Neural cell (in vitro differentiated cells): ENCODE results near the gene PARP9. TPM values are rescaled to one million over a fixed set of nuclear protein-coding genes. Genes with fewer than 3 reads are reported as not detected.

Source experiments
- H2AFZ ChIP-seq: fragments of 200-600, 300-800 bp; sonication (generic), shearing (Covaris generic); 2 replicates; pipeline ENCODE4 v1.6.0; 2014; ENCODE audit warnings: low read depth, mild to moderate bottlenecking, antibody characterized with exemption, low read length, moderate library complexity
- H3F3A ChIP-seq: fragments of 200-600 bp; shearing (Covaris generic); 2 replicates; pipeline ENCODE4 v1.6.1; 2016; ENCODE audit warnings: mild to moderate bottlenecking, moderate library complexity, mixed read lengths, antibody characterized with exemption, low read length; ENCODE audit not compliant: insufficient read depth, poor library complexity, severe bottlenecking
- H3K27ac ChIP-seq: fragments of 200-600, 300-800 bp; sonication (generic), shearing (Covaris generic); 2 replicates; pipeline ENCODE4 v1.5.1; 2014; ENCODE audit warnings: mild to moderate bottlenecking, low read length, moderate library complexity
- H3K27me3 ChIP-seq: fragments of 300-800, 200-600 bp; sonication (generic), shearing (Covaris generic); 2 replicates; pipeline ENCODE4 v1.6.0; 2014; ENCODE audit warnings: mild to moderate bottlenecking, low read depth, low read length, moderate library complexity; ENCODE audit not compliant: insufficient read depth
- H3K36me3 ChIP-seq: fragments of 300-800, 200-600 bp; sonication (generic), shearing (Covaris generic); 2 replicates; pipeline ENCODE4 v1.5.1; 2014; ENCODE audit warnings: mild to moderate bottlenecking, antibody characterized with exemption, low read length, moderate library complexity; ENCODE audit not compliant: insufficient read depth
- H3K4me2 ChIP-seq: fragments of 300-800, 200-600 bp; sonication (generic), shearing (Covaris generic); 2 replicates; pipeline ENCODE4 v1.6.0; 2014; ENCODE audit warnings: mild to moderate bottlenecking, low read length
- H3K4me3 ChIP-seq: fragments of 300-800, 200-600 bp; sonication (generic), shearing (Covaris generic); 2 replicates; pipeline ENCODE4 v1.5.1; 2014; ENCODE audit warnings: mild to moderate bottlenecking, low read length, moderate library complexity
- H3K79me2 ChIP-seq: fragments of 200-600 bp; shearing (Covaris generic); replicated peaks from 2 replicates; pipeline ENCODE4 v1.6.0; 2014; ENCODE audit warnings: mild to moderate bottlenecking, low read length, moderate library complexity; ENCODE audit not compliant: insufficient read depth
- H3K9ac ChIP-seq: fragments of 300-800, 200-600 bp; sonication (generic), shearing (Covaris generic); 2 replicates; pipeline ENCODE4 v1.6.1; 2016; ENCODE audit warnings: mild to moderate bottlenecking, low read length, mixed read lengths
- H3K9me2 ChIP-seq: fragments of 200-600 bp; shearing (Covaris generic); 2 replicates; pipeline ENCODE4 v1.6.1; 2016; ENCODE audit warnings: mild to moderate bottlenecking, low read length, mixed read lengths; ENCODE audit not compliant: insufficient read depth
- H3K9me3 ChIP-seq: fragments of 200-600, 300-800 bp; sonication (generic), shearing (Covaris generic); 2 replicates; pipeline ENCODE4 v1.6.1; 2016; ENCODE audit warnings: mild to moderate bottlenecking, mixed run types, low read length, moderate library complexity, mixed read lengths
- H4K20me1 ChIP-seq: fragments of 200-600 bp; shearing (Covaris generic); 2 replicates; pipeline ENCODE4 v1.6.1; 2016; ENCODE audit warnings: mild to moderate bottlenecking, mixed run types; ENCODE audit not compliant: insufficient read depth
- CTCF ChIP-seq: fragments of 450-650 bp; IDR thresholded peaks from 2 replicates; pipeline ENCODE4 v1.5.1; 2014; ENCODE audit warnings: antibody characterized with exemption, mild to moderate bottlenecking, moderate library complexity; ENCODE audit not compliant: poor library complexity, severe bottlenecking
- EP300 ChIP-seq: fragments of 450-650 bp; conservative IDR thresholded peaks from 2 replicates; pipeline ENCODE4 v1.6.1; 2014; ENCODE audit warnings: antibody characterized with exemption, mild to moderate bottlenecking, moderate library complexity; ENCODE audit not compliant: poor library complexity, severe bottlenecking
- EZH2 ChIP-seq: fragments of 200-600, 300-800 bp; shearing (Covaris generic), sonication (generic); IDR thresholded peaks from 2 replicates; pipeline ENCODE4 v1.6.1; 2014; ENCODE audit warnings: antibody characterized with exemption, low read length, borderline replicate concordance, mild to moderate bottlenecking; ENCODE audit not compliant: insufficient read depth, poor library complexity, severe bottlenecking
- MXI1 ChIP-seq: fragments of 450-650 bp; conservative IDR thresholded peaks from 2 replicates; pipeline ENCODE4 v1.6.1; 2014; ENCODE audit warnings: antibody characterized with exemption, mild to moderate bottlenecking; ENCODE audit not compliant: poor library complexity, severe bottlenecking
- POLR2AphosphoS5 ChIP-seq: IDR thresholded peaks from 2 replicates; pipeline ENCODE4 v1.6.1; 2012
- RAD21 ChIP-seq: fragments of 450-650 bp; conservative IDR thresholded peaks from 2 replicates; pipeline ENCODE4 v1.6.1; 2014; ENCODE audit warnings: antibody characterized with exemption, mild to moderate bottlenecking, moderate library complexity
- REST ChIP-seq: IDR thresholded peaks from 2 replicates; pipeline ENCODE4 v1.6.1; 2012; ENCODE audit warnings: borderline replicate concordance
- SMC3 ChIP-seq: fragments of 450-650 bp; conservative IDR thresholded peaks from 2 replicates; pipeline ENCODE4 v1.6.1; 2014; ENCODE audit warnings: antibody characterized with exemption, mild to moderate bottlenecking, moderate library complexity; ENCODE audit not compliant: poor library complexity
- TAF1 ChIP-seq: IDR thresholded peaks from 2 replicates; pipeline ENCODE4 v1.6.1; 2012; ENCODE audit warnings: low read depth
- polyA plus RNA-seq: library from polyadenylated mRNA; depleted of rRNA; stranded (reverse); fragments of >200 nt; gene quantifications from 2 replicates; pipeline ENCODE4 v1.2.3, GENCODE V29; 2014

PARP9 gene
- polyA plus RNA-seq, 1 donor from 2014 or later: not detected

GRCh38 chr3:122609798-122610559 is 45.9 kb upstream of the PARP9 start:
- H3K4me2 ChIP-seq: no peak overlapping the region
- no peak for TF ChIP-seq POLR2AphosphoS5
- no peak for TF ChIP-seq EZH2
- TF ChIP-seq REST: no peak
- no peak for TF ChIP-seq CTCF
- no peaks in the 10 kb centered on the region for H3K9me3 ChIP-seq
- no peaks in the 10 kb centered on the region for H3K9me2 ChIP-seq
- no peaks in the 10 kb centered on the region for H3K79me2 ChIP-seq
- no peaks in the 10 kb centered on the region for H3F3A ChIP-seq
- H3K4me3 ChIP-seq: no peak overlapping the region
- no peak overlapping the region for H3K9ac ChIP-seq
- H3K27ac ChIP-seq: no peak overlapping the region
- H4K20me1 ChIP-seq: no peaks in the 10 kb centered on the region
- no peak overlapping the region for H2AFZ ChIP-seq
- H3K27me3 ChIP-seq: no peaks in the 10 kb centered on the region
- H3K36me3 ChIP-seq: no peaks in the 10 kb centered on the region

GRCh38 chr3:122608916-122609315 is 44.8 kb upstream of the PARP9 start:
- no peaks in the 10 kb centered on the region for H4K20me1 ChIP-seq
- no peak overlapping the region for H2AFZ ChIP-seq
- H3K4me3 ChIP-seq: no peak overlapping the region
- no peak overlapping the region for H3K27ac ChIP-seq
- H3K9me2 ChIP-seq: no peaks in the 10 kb centered on the region
- no peaks in the 10 kb centered on the region for H3K9me3 ChIP-seq
- no peak overlapping the region for H3K4me2 ChIP-seq
- no peaks in the 10 kb centered on the region for H3F3A ChIP-seq
- no peaks in the 10 kb centered on the region for H3K27me3 ChIP-seq
- H3K9ac ChIP-seq: no peak overlapping the region
- TF ChIP-seq CTCF: no peak
- TF ChIP-seq MXI1: no peak
- no peak for TF ChIP-seq SMC3
- no peak for TF ChIP-seq TAF1
- no peak for TF ChIP-seq EP300
- TF ChIP-seq RAD21: no peak
- TF ChIP-seq POLR2AphosphoS5: no peak
- TF ChIP-seq REST: no peak
- no peaks in the 10 kb centered on the region for H3K36me3 ChIP-seq
- H3K79me2 ChIP-seq: no peaks in the 10 kb centered on the region
